Skeletal muscle satellite cell (primary cell): ENCODE data around the gene KIF26B.

Experiments used
- H3K27me3 ChIP-seq: 2 replicates; pipeline ENCODE4 v1.7.0; 2013; ENCODE audit warnings: low read length; ENCODE audit not compliant: control insufficient read depth, insufficient read depth
- H3K36me3 ChIP-seq: 2 replicates; pipeline ENCODE4 v1.7.0; 2013; ENCODE audit warnings: mild to moderate bottlenecking, control low read depth, low read length; ENCODE audit not compliant: insufficient read depth
- H3K4me1 ChIP-seq: 2 replicates; pipeline ENCODE4 v1.7.0; 2013; ENCODE audit warnings: low read length; ENCODE audit not compliant: control insufficient read depth, insufficient read depth
- H3K4me2 ChIP-seq: 2 replicates; pipeline ENCODE4 v1.7.0; 2013; ENCODE audit warnings: mild to moderate bottlenecking, low read length
- H3K4me3 ChIP-seq: 2 replicates; pipeline ENCODE4 v1.7.0; 2013; ENCODE audit warnings: low read length
- H3K9ac ChIP-seq: 2 replicates; pipeline ENCODE4 v1.7.0; 2013; ENCODE audit warnings: mild to moderate bottlenecking, low read depth, low read length, moderate library complexity
- H3K9me3 ChIP-seq: replicated peaks from 2 replicates; pipeline ENCODE4 v1.7.0; 2013; ENCODE audit warnings: mild to moderate bottlenecking, control low read depth, low read length

The KIF26B gene

GRCh38 chr1:245177071-245177900 is 22.5 kb downstream of the KIF26B start:
- no peaks in the 10 kb centered on the region for H3K4me1 ChIP-seq
- peaks cover 5% of the 10 kb centered on the region for H3K27me3 ChIP-seq
- no peaks in the 10 kb centered on the region for H3K36me3 ChIP-seq
- no peak overlapping the region for H3K9ac ChIP-seq
- no peaks in the 10 kb centered on the region for H3K9me3 ChIP-seq
- no peak overlapping the region for H3K4me3 ChIP-seq
- H3K4me2 ChIP-seq: no peak overlapping the region

- Histone ChIP-seq H3K4me3 (no peak overlapping the region), H3K4me1 (no peaks in the 10 kb centered on the region), H3K27me3 (peaks cover 4% of the 10 kb centered on the region), H3K36me3 (no peaks in the 10 kb centered on the region), H3K9ac (no peak overlapping the region), H3K9me3 (no peaks in the 10 kb centered on the region), H3K4me2 (no peak overlapping the region)
These were observed 24.9 kb downstream of the KIF26B start for GRCh38 chr1:245179706-245180105.

GRCh38 chr1:245180496-245181157 is 25.8 kb downstream of the KIF26B start:
- Histone ChIP-seq H3K4me1 (no peaks in the 10 kb centered on the region), H3K27me3 (no peaks in the 10 kb centered on the region), H3K4me2 (no peak overlapping the region), H3K36me3 (no peaks in the 10 kb centered on the region), H3K9ac (no peak overlapping the region), H3K9me3 (no peaks in the 10 kb centered on the region), H3K4me3 (no peak overlapping the region)

GRCh38 chr1:245181158-245181517 is 26.4 kb downstream of the KIF26B start:
- H3K36me3 ChIP-seq: no peaks in the 10 kb centered on the region
- H3K4me1 ChIP-seq: no peaks in the 10 kb centered on the region
- H3K27me3 ChIP-seq: no peaks in the 10 kb centered on the region
- no peak overlapping the region for H3K4me3 ChIP-seq
- no peak overlapping the region for H3K9ac ChIP-seq
- no peak overlapping the region for H3K4me2 ChIP-seq
- H3K9me3 ChIP-seq: no peaks in the 10 kb centered on the region

GRCh38 chr1:245182028-245182427 is 27.2 kb downstream of the KIF26B start:
- H3K27me3 ChIP-seq: no peaks in the 10 kb centered on the region
- no peaks in the 10 kb centered on the region for H3K4me1 ChIP-seq
- H3K4me3 ChIP-seq: no peak overlapping the region
- H3K36me3 ChIP-seq: no peaks in the 10 kb centered on the region
- no peak overlapping the region for H3K9ac ChIP-seq
- H3K4me2 ChIP-seq: no peak overlapping the region
- no peaks in the 10 kb centered on the region for H3K9me3 ChIP-seq

GRCh38 chr1:245183429-245183828 is 28.6 kb downstream of the KIF26B start:
- Histone ChIP-seq H3K4me1 (no peaks in the 10 kb centered on the region), H3K9me3 (no peaks in the 10 kb centered on the region), H3K27me3 (no peaks in the 10 kb centered on the region), H3K4me2 (no peak overlapping the region), H3K36me3 (no peaks in the 10 kb centered on the region), H3K9ac (no peak overlapping the region), H3K4me3 (no peak overlapping the region)

GRCh38 chr1:245184779-245185178 is 30.0 kb downstream of the KIF26B start:
- Histone ChIP-seq H3K4me2 (no peak overlapping the region), H3K27me3 (no peaks in the 10 kb centered on the region), H3K4me1 (no peaks in the 10 kb centered on the region), H3K9me3 (no peaks in the 10 kb centered on the region), H3K4me3 (no peak overlapping the region), H3K9ac (no peak overlapping the region), H3K36me3 (no peaks in the 10 kb centered on the region)

DNA sequence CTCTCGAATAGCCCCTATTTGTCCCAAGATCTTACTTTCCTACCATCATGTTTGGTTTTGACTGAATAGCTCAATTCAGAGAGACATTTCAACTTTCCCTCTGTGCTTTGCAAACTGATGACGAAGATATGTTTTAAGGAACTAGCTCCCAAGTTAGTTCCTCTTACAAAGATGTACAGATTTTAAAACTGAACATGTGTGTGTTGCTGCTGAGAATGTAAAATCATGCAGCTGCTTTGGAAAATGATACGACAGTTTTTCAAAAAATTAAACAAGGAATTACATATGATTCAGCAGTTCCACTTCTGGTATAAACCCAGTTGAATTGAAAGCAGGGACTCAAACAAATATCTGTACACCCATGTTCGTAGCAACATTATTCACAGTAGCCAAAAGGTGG is 33.6 kb downstream of the KIF26B start:
- H3K36me3 ChIP-seq: no peaks in the 10 kb centered on the region
- no peaks in the 10 kb centered on the region for H3K27me3 ChIP-seq
- H3K9ac ChIP-seq: no peak overlapping the region
- H3K4me2 ChIP-seq: no peak overlapping the region
- no peak overlapping the region for H3K4me3 ChIP-seq
- H3K9me3 ChIP-seq: no peaks in the 10 kb centered on the region
- no peaks in the 10 kb centered on the region for H3K4me1 ChIP-seq

DNA sequence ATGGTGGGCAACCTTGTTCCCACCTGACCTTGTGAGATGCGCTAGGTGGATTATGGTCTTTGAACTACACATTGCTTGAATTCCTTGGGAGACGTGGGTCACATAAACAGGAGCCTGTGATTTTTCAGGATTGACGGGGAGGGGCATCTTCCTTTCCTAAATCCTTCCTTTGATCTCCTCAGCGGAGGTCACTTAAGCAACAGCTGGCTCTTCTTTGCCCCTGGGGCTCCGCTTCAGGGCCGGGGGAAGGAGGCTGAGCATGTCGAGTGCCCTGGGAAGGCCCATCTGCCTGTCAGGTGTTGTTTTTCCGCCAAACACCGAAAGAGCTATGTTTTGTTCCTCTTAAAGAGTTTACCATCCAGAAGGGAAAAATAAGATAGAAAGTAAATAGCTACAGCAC is 40.6 kb downstream of the KIF26B start:
- Histone ChIP-seq H3K4me2 (no peak overlapping the region), H3K9ac (no peak overlapping the region), H3K9me3 (no peaks in the 10 kb centered on the region), H3K4me3 (no peak overlapping the region), H3K36me3 (no peaks in the 10 kb centered on the region), H3K27me3 (no peaks in the 10 kb centered on the region), H3K4me1 (no peaks in the 10 kb centered on the region)

GRCh38 chr1:245197121-245197520 is 42.3 kb downstream of the KIF26B start:
- no peak overlapping the region for H3K9ac ChIP-seq
- H3K4me3 ChIP-seq: no peak overlapping the region
- H3K9me3 ChIP-seq: no peaks in the 10 kb centered on the region
- H3K36me3 ChIP-seq: no peaks in the 10 kb centered on the region
- no peaks in the 10 kb centered on the region for H3K27me3 ChIP-seq
- no peaks in the 10 kb centered on the region for H3K4me1 ChIP-seq
- no peak overlapping the region for H3K4me2 ChIP-seq

DNA sequence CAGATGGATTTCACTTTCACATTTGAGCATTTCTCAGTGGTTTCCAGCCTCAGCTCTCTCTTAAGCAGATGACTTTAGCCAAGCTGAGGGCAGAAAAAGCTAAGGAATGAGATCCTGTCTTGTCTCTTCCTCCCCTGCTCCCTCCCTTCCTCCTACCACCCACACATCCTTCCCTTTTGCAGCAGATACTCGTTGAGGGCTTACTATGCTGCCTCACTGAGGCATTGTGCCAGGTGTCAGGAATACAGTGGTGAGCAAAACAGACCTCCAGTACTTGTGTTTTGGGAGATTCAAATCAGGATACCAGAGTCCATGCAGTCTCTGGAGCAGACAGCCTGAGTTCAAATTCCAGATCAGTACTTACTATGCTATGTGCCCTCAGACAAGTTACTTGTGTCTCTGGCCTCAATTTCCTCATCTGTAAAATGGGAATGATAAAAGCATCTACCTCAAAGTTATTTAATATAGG is 43.2 kb downstream of the KIF26B start:
- Histone ChIP-seq H3K9ac (no peak overlapping the region), H3K4me2 (no peak overlapping the region), H3K4me3 (no peak overlapping the region), H3K27me3 (no peaks in the 10 kb centered on the region), H3K36me3 (no peaks in the 10 kb centered on the region), H3K9me3 (no peaks in the 10 kb centered on the region), H3K4me1 (no peaks in the 10 kb centered on the region)
